GM23338 (cell line): ENCODE data around the gene STRN4. TPM values are rescaled to one million over a fixed set of nuclear protein-coding genes. Genes with fewer than 3 reads are reported as not detected.

Experiments used
- ATAC-seq: fragments of 200-7000 bp; cut with Tn5 transposase; 3 replicates; pipeline ENCODE4 v1.9.1; 2020
- DNase-seq: peaks from one replicate; pipeline ENCODE4 v3.0.0-alpha.2; 2015; ENCODE audit warnings: low spot score
- H2AFZ ChIP-seq: fragments of 200-600 bp; sonication (generic); 2 replicates; pipeline ENCODE4 v1.8.0; 2016; ENCODE audit warnings: antibody characterized with exemption, mild to moderate bottlenecking, moderate library complexity
- H3F3A ChIP-seq: fragments of 200-600 bp; sonication (generic); replicated peaks from 2 replicates; pipeline ENCODE4 v1.8.0; 2017; ENCODE audit warnings: antibody characterized with exemption, mixed run types, low read depth
- H3K27ac ChIP-seq: fragments of 200-600 bp; sonication (generic); 2 replicates; pipeline ENCODE4 v1.6.1; 2016; ENCODE audit warnings: low read depth
- H3K27me3 ChIP-seq: fragments of 200-600 bp; sonication (generic); 2 replicates; pipeline ENCODE4 v1.8.0; 2016; ENCODE audit warnings: mild to moderate bottlenecking, mixed run types, moderate library complexity; ENCODE audit not compliant: insufficient read depth
- H3K36me3 ChIP-seq: fragments of 200-600 bp; sonication (generic); 2 replicates; pipeline ENCODE4 v1.8.0; 2016; ENCODE audit warnings: mild to moderate bottlenecking; ENCODE audit not compliant: insufficient read depth
- H3K4me1 ChIP-seq: fragments of 200-600 bp; sonication (generic); 2 replicates; pipeline ENCODE4 v1.8.0; 2016; ENCODE audit warnings: mild to moderate bottlenecking, moderate library complexity; ENCODE audit not compliant: insufficient read depth
- H3K4me2 ChIP-seq: fragments of 200-600 bp; sonication (generic); 2 replicates; pipeline ENCODE4 v1.7.1; 2017; ENCODE audit warnings: mixed run types
- H3K4me3 ChIP-seq: fragments of 200-600 bp; sonication (generic); 2 replicates; pipeline ENCODE4 v1.6.1; 2016; ENCODE audit warnings: mixed run types
- H3K79me2 ChIP-seq: fragments of 200-600 bp; sonication (generic); replicated peaks from 2 replicates; pipeline ENCODE4 v1.8.0; 2017; ENCODE audit warnings: mild to moderate bottlenecking; ENCODE audit not compliant: insufficient read depth
- H3K9me2 ChIP-seq: fragments of 200-600 bp; sonication (generic); 2 replicates; pipeline ENCODE4 v1.8.0; 2017; ENCODE audit not compliant: insufficient read depth
- H4K20me1 ChIP-seq: fragments of 200-600 bp; sonication (generic); replicated peaks from 2 replicates; pipeline ENCODE4 v1.8.0; 2017; ENCODE audit warnings: mild to moderate bottlenecking; ENCODE audit not compliant: insufficient read depth
- H3K27ac Mint-ChIP-seq: 2 replicates; pipeline ENCODE4 v1.8.0; 2020; ENCODE audit warnings: inconsistent platforms, mild to moderate bottlenecking, moderate library complexity, mixed read lengths
- H3K27me3 Mint-ChIP-seq: 3 replicates; pipeline ENCODE4 v1.8.0; 2022; ENCODE audit warnings: low read depth, mild to moderate bottlenecking, moderate library complexity, mixed read lengths, inconsistent platforms; ENCODE audit not compliant: insufficient read depth, poor library complexity
- H3K36me3 Mint-ChIP-seq: 3 replicates; pipeline ENCODE4 v1.8.0; 2021; ENCODE audit warnings: low read depth, mild to moderate bottlenecking, inconsistent platforms, moderate library complexity, mixed read lengths
- H3K4me1 Mint-ChIP-seq: 3 replicates; pipeline ENCODE4 v1.8.0; 2020; ENCODE audit warnings: mild to moderate bottlenecking, inconsistent platforms, mixed read lengths
- H3K4me3 Mint-ChIP-seq: 3 replicates; pipeline ENCODE4 v1.8.0; 2021; ENCODE audit warnings: moderate library complexity, mild to moderate bottlenecking, inconsistent platforms, mixed read lengths
- H3K9me3 Mint-ChIP-seq: 3 replicates; pipeline ENCODE4 v1.8.0; 2020; ENCODE audit warnings: moderate library complexity, mild to moderate bottlenecking, inconsistent platforms, mixed read lengths
- POLR2AphosphoS5 ChIP-seq: IDR thresholded peaks from 2 replicates; pipeline ENCODE4 v1.6.1; 2016; ENCODE audit warnings: antibody characterized with exemption, low read depth
- polyA plus RNA-seq: library from polyadenylated mRNA; unstranded; fragments of >200 nt; fragmentation: Nextera tagmentation; extraction: Ambion mirVana; gene quantifications from 2 replicates; pipeline ENCODE4 v1.2.1, GENCODE V29; 2016
- total RNA-seq: library from RNA; depleted of rRNA; stranded (reverse); fragments of >200 nt; shearing (Covaris generic); gene quantifications from 2 replicates; pipeline ENCODE4 v1.2.3, GENCODE V29; 2014
- TF ChIP-seq, protein P1 (sequence below): fragments of 250-450 bp; sonication (Bioruptor Pico); IDR thresholded peaks from 2 replicates; pipeline ENCODE4 v1.5.0; 2020; ENCODE audit warnings: mild to moderate bottlenecking, moderate library complexity
- TF ChIP-seq, protein P2 (sequence below): IDR thresholded peaks from 2 replicates; pipeline ENCODE4 v1.6.1; 2016; ENCODE audit warnings: antibody characterized with exemption
- TF ChIP-seq, protein P3 (sequence below), 2 experiments: fragments of 200-600 bp in 1 of 2; sonication (generic) in 1 of 2; conservative IDR thresholded peaks; 2 replicates each; pipeline versions ENCODE4 v1.5.1 to v1.6.1; 2016 to 2017; ENCODE audit warnings: antibody characterized with exemption in 2 of 2, low read depth in 2 of 2, mild to moderate bottlenecking in 2 of 2, moderate library complexity in 1 of 2

Gene STRN4
- total and polyA plus RNA-seq, 2 experiments from 2014 or later = 62.1 to 140 TPM

DNA sequence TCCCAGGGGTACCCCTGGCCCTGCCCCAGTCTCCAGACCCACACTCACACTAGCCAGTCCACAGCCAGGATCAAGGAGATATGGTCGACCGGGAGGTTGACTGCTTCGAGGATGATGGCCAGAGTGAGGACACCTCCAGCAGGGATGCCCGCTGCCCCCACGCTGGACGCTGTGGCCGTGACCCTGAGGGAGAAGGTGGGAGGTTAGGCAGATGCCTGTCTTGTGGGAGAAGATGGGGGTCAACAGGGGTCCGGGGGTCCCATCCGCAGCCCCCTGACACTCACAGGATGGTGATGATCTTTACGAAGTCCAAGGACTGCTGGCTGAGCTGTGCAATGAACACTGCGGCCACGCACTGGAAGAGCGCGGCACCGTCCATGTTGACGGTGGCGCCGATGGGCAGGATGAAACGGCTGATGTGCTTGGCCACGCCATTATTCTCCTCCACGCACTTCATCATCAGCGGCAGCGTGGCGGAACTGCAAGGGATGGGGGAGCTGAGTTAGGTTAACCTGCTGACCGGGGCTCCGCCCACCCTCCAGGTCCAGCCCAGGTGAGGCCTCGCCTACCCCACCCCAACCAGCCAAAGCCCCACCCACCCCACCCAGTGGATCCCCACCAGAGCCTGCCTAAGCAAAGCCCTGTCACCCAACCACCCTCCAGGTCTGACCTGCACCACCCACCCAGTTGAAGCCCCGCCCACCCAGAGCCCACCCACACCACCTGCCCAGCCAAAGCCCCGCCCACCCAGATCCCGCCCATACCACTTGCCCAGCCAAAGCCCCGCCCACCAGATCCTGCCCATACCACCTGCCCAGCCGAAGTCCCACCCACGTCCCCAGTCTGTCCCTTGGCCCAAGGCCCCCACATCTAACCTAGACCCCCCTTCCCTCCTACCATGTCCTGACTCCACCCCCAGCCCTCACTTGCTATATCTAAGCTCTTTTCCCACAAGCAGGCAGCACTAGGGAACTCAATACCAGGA lies 31.0 kb upstream of the STRN4 start:
- DNase-seq = peak; percentile 90

More for the DNA sequence above, 31.0 kb upstream of the STRN4 start:
- H3F3A ChIP-seq = peaks cover 41% of the 10 kb centered on the region
- peaks cover 39% of the 10 kb centered on the region for H4K20me1 ChIP-seq
- no peaks in the 10 kb centered on the region for H3K9me2 ChIP-seq
- H3K27me3 Mint-ChIP-seq = peaks cover 17% of the 10 kb centered on the region
- no peak overlapping the region for H2AFZ ChIP-seq
- H3K9me3 Mint-ChIP-seq = no peaks in the 10 kb centered on the region
- no peak overlapping the region for H3K4me3 ChIP-seq
- H3K27me3 ChIP-seq = no peaks in the 10 kb centered on the region
- H3K79me2 ChIP-seq = peaks cover 16% of the 10 kb centered on the region
- H3K36me3 Mint-ChIP-seq = peaks cover 92% of the 10 kb centered on the region
- H3K36me3 ChIP-seq = peaks cover 54% of the 10 kb centered on the region
- TF ChIP-seq, protein P1, sequence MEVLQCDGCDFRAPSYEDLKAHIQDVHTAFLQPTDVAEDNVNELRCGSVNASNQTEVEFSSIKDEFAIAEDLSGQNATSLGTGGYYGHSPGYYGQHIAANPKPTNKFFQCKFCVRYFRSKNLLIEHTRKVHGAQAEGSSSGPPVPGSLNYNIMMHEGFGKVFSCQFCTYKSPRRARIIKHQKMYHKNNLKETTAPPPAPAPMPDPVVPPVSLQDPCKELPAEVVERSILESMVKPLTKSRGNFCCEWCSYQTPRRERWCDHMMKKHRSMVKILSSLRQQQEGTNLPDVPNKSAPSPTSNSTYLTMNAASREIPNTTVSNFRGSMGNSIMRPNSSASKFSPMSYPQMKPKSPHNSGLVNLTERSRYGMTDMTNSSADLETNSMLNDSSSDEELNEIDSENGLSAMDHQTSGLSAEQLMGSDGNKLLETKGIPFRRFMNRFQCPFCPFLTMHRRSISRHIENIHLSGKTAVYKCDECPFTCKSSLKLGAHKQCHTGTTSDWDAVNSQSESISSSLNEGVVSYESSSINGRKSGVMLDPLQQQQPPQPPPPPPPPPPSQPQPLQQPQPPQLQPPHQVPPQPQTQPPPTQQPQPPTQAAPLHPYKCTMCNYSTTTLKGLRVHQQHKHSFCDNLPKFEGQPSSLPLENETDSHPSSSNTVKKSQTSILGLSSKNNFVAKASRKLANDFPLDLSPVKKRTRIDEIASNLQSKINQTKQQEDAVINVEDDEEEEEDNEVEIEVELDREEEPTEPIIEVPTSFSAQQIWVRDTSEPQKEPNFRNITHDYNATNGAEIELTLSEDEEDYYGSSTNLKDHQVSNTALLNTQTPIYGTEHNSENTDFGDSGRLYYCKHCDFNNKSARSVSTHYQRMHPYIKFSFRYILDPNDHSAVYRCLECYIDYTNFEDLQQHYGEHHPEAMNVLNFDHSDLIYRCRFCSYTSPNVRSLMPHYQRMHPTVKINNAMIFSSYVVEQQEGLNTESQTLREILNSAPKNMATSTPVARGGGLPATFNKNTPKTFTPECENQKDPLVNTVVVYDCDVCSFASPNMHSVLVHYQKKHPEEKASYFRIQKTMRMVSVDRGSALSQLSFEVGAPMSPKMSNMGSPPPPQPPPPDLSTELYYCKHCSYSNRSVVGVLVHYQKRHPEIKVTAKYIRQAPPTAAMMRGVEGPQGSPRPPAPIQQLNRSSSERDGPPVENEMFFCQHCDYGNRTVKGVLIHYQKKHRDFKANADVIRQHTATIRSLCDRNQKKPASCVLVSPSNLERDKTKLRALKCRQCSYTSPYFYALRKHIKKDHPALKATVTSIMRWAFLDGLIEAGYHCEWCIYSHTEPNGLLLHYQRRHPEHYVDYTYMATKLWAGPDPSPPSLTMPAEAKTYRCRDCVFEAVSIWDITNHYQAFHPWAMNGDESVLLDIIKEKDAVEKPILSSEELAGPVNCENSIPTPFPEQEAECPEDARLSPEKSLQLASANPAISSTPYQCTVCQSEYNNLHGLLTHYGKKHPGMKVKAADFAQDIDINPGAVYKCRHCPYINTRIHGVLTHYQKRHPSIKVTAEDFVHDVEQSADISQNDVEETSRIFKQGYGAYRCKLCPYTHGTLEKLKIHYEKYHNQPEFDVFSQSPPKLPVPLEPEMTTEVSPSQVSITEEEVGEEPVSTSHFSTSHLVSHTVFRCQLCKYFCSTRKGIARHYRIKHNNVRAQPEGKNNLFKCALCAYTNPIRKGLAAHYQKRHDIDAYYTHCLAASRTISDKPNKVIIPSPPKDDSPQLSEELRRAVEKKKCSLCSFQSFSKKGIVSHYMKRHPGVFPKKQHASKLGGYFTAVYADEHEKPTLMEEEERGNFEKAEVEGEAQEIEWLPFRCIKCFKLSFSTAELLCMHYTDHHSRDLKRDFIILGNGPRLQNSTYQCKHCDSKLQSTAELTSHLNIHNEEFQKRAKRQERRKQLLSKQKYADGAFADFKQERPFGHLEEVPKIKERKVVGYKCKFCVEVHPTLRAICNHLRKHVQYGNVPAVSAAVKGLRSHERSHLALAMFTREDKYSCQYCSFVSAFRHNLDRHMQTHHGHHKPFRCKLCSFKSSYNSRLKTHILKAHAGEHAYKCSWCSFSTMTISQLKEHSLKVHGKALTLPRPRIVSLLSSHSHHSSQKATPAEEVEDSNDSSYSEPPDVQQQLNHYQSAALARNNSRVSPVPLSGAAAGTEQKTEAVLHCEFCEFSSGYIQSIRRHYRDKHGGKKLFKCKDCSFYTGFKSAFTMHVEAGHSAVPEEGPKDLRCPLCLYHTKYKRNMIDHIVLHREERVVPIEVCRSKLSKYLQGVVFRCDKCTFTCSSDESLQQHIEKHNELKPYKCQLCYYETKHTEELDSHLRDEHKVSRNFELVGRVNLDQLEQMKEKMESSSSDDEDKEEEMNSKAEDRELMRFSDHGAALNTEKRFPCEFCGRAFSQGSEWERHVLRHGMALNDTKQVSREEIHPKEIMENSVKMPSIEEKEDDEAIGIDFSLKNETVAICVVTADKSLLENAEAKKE (CRISPR knock-in tag) = no peak
- TF ChIP-seq, protein P2, sequence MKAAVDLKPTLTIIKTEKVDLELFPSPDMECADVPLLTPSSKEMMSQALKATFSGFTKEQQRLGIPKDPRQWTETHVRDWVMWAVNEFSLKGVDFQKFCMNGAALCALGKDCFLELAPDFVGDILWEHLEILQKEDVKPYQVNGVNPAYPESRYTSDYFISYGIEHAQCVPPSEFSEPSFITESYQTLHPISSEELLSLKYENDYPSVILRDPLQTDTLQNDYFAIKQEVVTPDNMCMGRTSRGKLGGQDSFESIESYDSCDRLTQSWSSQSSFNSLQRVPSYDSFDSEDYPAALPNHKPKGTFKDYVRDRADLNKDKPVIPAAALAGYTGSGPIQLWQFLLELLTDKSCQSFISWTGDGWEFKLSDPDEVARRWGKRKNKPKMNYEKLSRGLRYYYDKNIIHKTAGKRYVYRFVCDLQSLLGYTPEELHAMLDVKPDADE = no peak
- TF ChIP-seq, protein P3, sequence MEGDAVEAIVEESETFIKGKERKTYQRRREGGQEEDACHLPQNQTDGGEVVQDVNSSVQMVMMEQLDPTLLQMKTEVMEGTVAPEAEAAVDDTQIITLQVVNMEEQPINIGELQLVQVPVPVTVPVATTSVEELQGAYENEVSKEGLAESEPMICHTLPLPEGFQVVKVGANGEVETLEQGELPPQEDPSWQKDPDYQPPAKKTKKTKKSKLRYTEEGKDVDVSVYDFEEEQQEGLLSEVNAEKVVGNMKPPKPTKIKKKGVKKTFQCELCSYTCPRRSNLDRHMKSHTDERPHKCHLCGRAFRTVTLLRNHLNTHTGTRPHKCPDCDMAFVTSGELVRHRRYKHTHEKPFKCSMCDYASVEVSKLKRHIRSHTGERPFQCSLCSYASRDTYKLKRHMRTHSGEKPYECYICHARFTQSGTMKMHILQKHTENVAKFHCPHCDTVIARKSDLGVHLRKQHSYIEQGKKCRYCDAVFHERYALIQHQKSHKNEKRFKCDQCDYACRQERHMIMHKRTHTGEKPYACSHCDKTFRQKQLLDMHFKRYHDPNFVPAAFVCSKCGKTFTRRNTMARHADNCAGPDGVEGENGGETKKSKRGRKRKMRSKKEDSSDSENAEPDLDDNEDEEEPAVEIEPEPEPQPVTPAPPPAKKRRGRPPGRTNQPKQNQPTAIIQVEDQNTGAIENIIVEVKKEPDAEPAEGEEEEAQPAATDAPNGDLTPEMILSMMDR (conservative IDR thresholded peaks at IDR 0.05; ENCODE audit: low read depth in 2 of 2) = no peak
- TF ChIP-seq POLR2AphosphoS5 = 0 out of 2 replicates have a peak, but pooled peaks have one; percentile 6
- peak overlapping the region; percentile 72 for H3K27ac ChIP-seq
- H3K4me1 ChIP-seq = no peaks in the 10 kb centered on the region
- H3K4me2 ChIP-seq = no peak overlapping the region
- peak; percentile 85 for ATAC-seq
- H3K4me3 Mint-ChIP-seq = no peak overlapping the region
- H3K27ac Mint-ChIP-seq = no peak overlapping the region
- peaks cover 2% of the 10 kb centered on the region; the same call in 1 of the 3 replicates for H3K4me1 Mint-ChIP-seq
